Stimulated activated memory B cell treated with anti-CD40 and anti-IgM and Interleukin-4, amounts not matched to agents 10 μg/mL and 1 μg/mL and 100 μg/mL, for 72 hours (primary cell): Measurements from ENCODE around the gene BAZ1A.

Experiments used
- ATAC-seq: fragments of 150-1000 bp; cut with Tn5 transposase; 2 replicates; pipeline ENCODE4 v1.10.0; 2021
- H3K27ac Mint-ChIP-seq: one replicate; pipeline ENCODE4 v1.8.0; 2022; ENCODE audit warnings: mild to moderate bottlenecking, mixed read lengths
- H3K27me3 Mint-ChIP-seq: one replicate; pipeline ENCODE4 v1.8.0; 2022; ENCODE audit warnings: mixed read lengths
- H3K36me3 Mint-ChIP-seq: one replicate; pipeline ENCODE4 v1.8.0; 2022; ENCODE audit warnings: mixed read lengths
- H3K4me1 Mint-ChIP-seq: one replicate; pipeline ENCODE4 v1.8.0; 2022; ENCODE audit warnings: mixed read lengths
- H3K4me3 Mint-ChIP-seq: one replicate; pipeline ENCODE4 v1.8.0; 2022; ENCODE audit warnings: mild to moderate bottlenecking, moderate library complexity, mixed read lengths
- H3K9me3 Mint-ChIP-seq: one replicate; pipeline ENCODE4 v1.8.0; 2022; ENCODE audit warnings: mixed read lengths

The BAZ1A gene

DNA sequence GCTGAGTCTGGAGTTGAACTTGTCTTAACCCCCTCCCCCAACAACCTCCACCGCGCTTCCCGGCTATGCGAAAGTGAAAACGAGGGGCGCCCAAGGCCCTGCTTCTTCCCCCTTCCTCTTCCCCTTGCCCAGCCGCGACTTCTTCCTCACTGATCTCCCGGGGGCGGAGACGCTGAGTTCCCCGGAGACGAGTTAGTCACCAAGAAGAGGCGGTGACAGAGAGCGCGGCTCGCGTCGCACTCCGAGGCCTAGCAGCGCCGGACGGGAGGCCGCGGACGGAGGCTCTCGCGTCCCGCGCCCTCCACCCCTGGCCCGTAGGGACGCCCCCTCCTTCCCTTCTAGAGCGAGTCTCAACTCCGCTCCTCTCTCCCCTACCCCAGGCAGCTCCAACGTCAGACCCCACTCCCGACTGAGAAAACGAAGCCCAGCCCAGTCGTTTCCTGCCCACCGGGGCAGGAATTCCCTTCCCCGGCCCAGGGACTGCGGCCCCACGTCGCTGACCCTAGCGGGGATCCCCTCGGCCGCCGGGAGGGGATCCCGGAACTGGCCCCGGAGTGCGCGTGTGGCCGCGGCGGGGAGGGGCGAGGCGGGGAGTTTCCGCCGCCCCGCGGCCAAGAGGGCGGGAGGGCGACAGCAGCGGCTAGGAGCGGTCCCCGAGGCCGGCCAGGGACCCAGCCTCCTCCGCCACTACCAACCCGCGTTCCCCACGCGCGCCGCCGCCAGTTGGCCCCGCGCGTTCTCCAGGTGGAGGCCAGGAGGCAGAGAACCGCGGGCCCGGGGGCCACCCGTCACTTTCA lies 1.4 kb downstream of the BAZ1A start:
- peak; percentile 89 for ATAC-seq
- Mint-ChIP-seq H3K27me3 (no peaks in the 10 kb centered on the region), H3K9me3 (no peaks in the 10 kb centered on the region), H3K4me1 (peaks cover 26% of the 10 kb centered on the region), H3K27ac (peak overlapping the region; percentile 93), H3K4me3 (peak overlapping the region; percentile 100), H3K36me3 (no peaks in the 10 kb centered on the region)

DNA sequence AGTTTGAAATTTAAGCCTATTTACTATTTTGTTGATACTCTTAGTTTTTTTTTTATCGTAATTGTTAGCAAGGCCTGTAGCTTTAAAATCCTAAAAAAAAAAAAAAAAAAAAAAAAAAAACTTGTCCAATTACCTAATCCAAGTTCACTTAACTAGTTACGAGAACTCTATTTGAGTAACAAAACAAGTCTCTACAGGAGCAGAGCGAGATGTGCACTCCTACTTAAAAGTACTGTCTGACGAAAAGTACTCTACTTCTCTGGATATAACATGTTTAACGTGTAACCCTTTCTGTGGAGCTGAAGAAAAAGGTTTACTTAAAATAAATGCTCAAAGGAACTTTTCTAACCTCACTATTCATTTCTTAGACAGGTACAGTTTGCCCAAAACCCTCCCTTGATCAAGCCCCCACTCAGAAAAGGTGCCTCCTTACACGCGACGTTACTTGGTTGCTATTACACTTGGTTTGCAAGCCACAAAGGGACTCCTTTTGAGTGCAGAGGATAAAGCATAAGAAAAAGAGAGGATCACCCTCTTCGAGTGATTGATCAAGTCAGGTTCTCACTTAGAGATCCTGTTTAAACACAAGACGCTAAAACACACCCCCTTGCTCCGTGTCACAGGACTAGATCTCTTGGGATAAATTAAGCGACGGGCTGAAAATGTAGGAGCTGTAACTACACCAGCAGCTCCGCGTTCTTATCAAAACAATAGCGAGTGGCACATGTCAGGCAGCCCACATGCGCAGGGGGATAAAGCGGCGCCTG lies 2.2 kb downstream of the BAZ1A start:
- H3K4me3 Mint-ChIP-seq: peak overlapping the region; percentile 100
- no peaks in the 10 kb centered on the region for H3K27me3 Mint-ChIP-seq
- ATAC-seq: peak; percentile 1
- peak overlapping the region; percentile 93 for H3K27ac Mint-ChIP-seq
- no peaks in the 10 kb centered on the region for H3K36me3 Mint-ChIP-seq
- peaks cover 32% of the 10 kb centered on the region for H3K4me1 Mint-ChIP-seq
- H3K9me3 Mint-ChIP-seq: no peaks in the 10 kb centered on the region

DNA sequence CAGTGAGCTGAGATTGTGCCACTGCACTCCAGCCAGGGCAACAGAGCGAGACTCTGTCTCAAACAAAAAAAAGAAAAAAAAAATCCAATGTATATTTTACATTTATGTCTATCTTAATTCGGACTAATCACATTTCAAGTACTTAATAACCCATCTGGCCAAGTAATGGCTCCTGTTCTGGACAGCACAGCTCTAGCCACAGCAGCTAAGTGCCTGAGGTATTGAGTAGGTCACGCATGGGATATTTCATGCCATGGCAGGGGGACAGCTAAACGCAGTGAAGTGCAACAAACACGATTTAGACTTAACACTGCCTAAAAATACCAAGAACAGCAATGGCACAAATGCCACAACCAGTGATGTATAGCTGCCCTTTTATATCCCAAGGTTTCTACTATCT lies 8.0 kb downstream of the BAZ1A start:
- H3K27ac Mint-ChIP-seq: peak overlapping the region; percentile 4
- H3K4me3 Mint-ChIP-seq: no peak overlapping the region
- no peaks in the 10 kb centered on the region for H3K9me3 Mint-ChIP-seq
- peaks cover 6% of the 10 kb centered on the region for H3K36me3 Mint-ChIP-seq
- peaks cover 48% of the 10 kb centered on the region for H3K4me1 Mint-ChIP-seq
- H3K27me3 Mint-ChIP-seq: no peaks in the 10 kb centered on the region
- no peak for ATAC-seq

DNA sequence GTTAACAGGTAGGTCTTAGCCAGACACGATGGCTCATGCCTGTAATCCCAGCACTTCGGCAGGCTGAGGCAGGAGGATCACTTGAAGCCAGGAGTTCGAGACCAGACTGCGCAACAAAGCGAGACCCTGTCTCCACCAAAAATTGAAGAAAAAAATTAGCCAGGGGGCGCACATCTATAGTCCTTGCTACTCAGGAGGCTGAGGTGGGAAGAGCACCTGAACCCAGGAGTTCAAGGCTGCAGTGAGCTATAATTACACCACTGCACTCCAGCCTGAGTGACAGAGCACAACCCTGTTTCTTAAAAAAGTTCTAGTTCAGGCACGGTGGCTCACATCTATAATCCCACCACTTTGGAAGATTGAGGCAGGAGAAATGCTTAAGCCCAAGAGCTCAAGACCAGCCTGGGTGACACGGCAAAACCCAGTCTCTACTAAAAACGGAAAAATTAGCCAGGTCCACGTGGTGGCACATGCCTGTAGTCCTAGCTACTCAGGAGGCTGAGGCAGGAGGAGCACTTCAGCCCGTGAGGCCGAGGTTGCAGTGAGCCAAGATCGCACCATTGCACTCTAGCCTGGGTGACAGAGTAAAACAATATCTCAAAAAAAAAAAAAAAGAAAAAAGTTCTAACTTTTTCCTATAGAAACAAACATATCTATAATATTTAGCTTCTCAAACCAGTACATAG lies 9.1 kb downstream of the BAZ1A start:
- Mint-ChIP-seq H3K36me3 (peaks cover 16% of the 10 kb centered on the region), H3K27me3 (no peaks in the 10 kb centered on the region), H3K4me1 (peaks cover 44% of the 10 kb centered on the region), H3K4me3 (no peak overlapping the region), H3K27ac (peak overlapping the region; percentile 75), H3K9me3 (no peaks in the 10 kb centered on the region)
- ATAC-seq: no peak

DNA sequence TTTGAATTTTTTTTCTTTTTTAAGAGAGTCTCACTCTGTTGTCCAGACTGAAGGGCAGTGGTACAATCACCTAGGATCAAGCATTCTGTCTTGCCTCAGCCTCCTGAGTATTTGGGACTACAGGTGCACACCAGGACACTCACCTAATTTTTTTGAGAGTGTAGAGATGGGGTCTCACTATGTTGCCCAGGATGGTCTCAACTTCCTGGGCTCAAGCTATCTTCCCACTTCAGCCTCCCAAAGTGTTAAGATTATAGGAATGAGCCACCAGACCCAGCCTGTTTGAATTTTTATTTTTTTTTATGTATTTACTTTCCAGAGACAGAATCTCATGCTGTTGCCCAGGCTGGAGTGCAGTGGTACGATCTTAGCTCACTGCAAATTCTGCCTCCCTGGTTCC lies 11.3 kb downstream of the BAZ1A start:
- Mint-ChIP-seq H3K36me3 (peaks cover 30% of the 10 kb centered on the region), H3K9me3 (no peaks in the 10 kb centered on the region), H3K27ac (no peak overlapping the region), H3K4me3 (no peak overlapping the region), H3K27me3 (no peaks in the 10 kb centered on the region), H3K4me1 (peaks cover 32% of the 10 kb centered on the region)
- no peak for ATAC-seq

DNA sequence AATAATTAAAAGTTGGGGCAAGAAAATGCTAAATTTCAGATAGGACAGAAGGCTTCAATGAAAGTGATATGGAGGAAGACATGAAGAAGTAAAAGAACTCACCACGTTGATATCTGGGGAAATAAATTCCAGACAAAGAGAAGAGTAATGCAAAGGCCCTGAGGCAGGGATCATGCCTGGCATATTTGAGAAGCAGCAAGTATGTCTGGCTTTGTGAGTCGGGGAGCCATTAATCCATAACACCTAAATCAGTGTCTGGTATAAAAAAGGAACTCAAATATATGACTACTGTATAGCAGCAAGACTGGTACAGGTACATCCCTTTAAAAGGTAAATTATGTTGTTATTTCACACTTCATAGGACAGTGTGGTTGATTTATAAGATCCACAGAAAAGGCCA lies 16.4 kb downstream of the BAZ1A start:
- no peaks in the 10 kb centered on the region for H3K27me3 Mint-ChIP-seq
- H3K9me3 Mint-ChIP-seq: no peaks in the 10 kb centered on the region
- H3K4me3 Mint-ChIP-seq: no peak overlapping the region
- peaks cover 23% of the 10 kb centered on the region for H3K4me1 Mint-ChIP-seq
- ATAC-seq: no peak
- peaks cover 47% of the 10 kb centered on the region for H3K36me3 Mint-ChIP-seq
- H3K27ac Mint-ChIP-seq: no peak overlapping the region

DNA sequence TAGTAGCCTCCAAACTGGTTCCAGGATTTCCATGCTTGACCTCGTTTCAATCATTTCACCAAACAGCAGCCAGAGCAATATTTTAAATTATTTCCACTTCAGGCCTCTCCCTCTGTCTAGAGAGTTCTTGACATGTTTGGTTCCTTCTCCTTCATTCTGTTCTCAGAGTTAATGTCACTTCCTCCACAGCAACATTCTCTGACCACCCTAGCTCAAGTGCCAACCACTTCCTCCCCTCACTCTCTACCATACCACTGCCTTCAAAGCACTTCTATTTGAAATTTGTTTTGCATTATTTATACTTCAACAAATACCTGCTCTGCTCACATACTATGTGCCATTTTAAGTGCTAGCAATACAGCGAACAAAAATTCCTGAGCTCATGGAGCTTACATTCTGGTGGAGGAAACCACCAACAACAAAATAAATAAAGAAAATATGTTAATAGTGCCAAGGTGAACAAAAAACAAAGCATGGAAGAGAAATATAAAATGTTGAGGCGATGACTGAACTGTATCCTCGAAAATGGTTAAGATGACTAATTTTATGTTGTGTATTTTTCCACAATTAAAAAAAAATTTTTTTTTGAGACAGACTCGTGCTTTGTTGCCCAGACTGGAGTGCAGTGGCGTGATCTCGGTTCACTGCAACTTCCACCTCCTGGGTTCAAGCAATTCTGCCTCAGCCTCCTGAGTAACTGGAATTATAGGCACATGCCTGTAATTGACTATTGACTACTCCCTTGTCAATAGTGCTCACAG lies 17.3 kb downstream of the BAZ1A start:
- Mint-ChIP-seq H3K36me3 (peaks cover 56% of the 10 kb centered on the region), H3K4me1 (peaks cover 23% of the 10 kb centered on the region), H3K9me3 (no peaks in the 10 kb centered on the region), H3K27me3 (no peaks in the 10 kb centered on the region), H3K27ac (peak overlapping the region; percentile 61), H3K4me3 (no peak overlapping the region)
- peak; percentile 57 for ATAC-seq

DNA sequence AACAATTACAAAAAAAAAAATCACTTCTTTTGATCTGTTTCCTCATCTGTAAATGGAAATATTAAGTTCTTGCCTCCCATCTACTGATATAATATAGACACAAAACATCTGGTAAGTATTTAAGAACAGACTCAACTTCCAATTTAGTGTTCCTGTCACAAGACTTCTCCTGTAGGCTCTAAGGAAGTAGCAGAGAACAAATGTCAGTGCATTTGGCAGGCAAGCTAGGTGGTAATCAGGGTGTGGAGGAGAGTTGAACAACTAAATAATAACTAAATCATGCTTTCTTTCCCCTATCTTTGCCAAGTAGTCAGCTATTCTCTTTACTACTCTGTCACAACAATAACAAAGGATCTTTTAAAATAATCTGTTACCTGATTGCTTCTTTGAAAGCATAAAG lies 22.1 kb downstream of the BAZ1A start:
- peaks cover 41% of the 10 kb centered on the region for H3K36me3 Mint-ChIP-seq
- H3K27me3 Mint-ChIP-seq: no peaks in the 10 kb centered on the region
- H3K4me3 Mint-ChIP-seq: no peak overlapping the region
- ATAC-seq: no peak
- H3K9me3 Mint-ChIP-seq: no peaks in the 10 kb centered on the region
- H3K27ac Mint-ChIP-seq: no peak overlapping the region
- peaks cover 17% of the 10 kb centered on the region for H3K4me1 Mint-ChIP-seq

DNA sequence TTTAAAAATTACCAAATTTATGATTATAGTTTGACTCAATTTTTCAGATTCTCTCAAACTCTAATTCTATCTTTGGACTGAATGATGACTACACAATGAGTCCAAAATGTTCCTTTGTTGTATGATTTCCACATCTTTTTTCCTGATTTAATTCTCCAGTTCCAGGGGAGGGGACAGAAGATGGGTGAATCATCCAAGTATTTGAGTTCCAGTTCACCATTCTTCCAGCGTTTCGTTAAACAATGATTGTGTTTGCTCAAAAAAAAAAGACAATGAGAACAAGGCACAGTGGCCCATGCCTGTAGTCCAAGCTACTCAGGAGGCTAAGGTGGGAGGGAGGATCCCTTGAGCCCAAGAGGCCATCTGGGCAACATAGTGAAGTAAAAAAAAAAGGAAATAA lies 23.8 kb downstream of the BAZ1A start:
- no peak for ATAC-seq
- Mint-ChIP-seq H3K27me3 (no peaks in the 10 kb centered on the region), H3K36me3 (peaks cover 39% of the 10 kb centered on the region), H3K9me3 (no peaks in the 10 kb centered on the region), H3K27ac (no peak overlapping the region), H3K4me3 (no peak overlapping the region), H3K4me1 (peaks cover 7% of the 10 kb centered on the region)

DNA sequence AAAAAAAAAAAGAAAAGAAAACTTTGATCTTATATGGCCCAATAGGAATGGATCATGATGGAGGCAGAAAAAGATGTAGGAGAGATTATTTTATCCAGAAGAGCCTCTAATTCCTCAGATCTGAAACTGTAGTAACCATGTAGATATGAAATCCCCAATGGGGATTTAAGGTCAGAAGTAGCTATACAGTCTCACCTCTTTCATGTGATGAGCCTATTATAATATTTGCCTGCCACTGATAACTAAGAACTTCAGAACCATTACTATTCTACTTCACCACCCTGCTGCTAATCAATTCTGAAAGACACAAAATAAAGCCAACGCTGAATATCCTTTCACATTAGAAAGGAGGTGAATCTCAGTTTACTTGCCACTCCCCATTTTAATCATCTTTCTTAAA lies 29.3 kb downstream of the BAZ1A start:
- Mint-ChIP-seq H3K27ac (no peak overlapping the region), H3K27me3 (no peaks in the 10 kb centered on the region), H3K9me3 (no peaks in the 10 kb centered on the region), H3K36me3 (peaks cover 40% of the 10 kb centered on the region), H3K4me3 (no peak overlapping the region), H3K4me1 (peaks cover 14% of the 10 kb centered on the region)
- ATAC-seq: no peak

DNA sequence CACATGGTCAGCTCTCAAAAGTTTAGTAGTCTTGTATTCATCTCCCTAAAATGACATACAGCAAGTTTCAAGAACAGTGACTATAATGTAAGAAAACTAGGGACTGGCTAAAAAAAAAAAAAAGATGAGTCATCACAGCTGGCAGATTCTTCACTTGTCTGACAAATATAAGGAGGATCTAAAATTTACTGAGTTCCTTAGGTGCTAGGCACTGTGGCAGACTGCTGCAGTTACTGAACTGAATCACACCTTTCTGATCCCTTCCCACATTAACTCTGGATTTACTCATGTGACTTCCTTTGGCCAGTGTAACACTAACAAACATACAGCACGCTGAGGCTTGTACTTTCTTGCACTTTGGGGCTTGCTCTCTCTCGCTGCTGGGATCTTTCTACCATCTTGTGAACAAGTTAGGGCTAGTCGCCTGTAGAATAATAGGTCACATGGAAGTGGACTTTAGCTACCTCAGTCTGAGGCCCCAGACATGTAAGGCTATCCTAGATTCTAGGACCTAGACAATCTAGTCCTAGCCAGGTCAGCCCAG lies 32.1 kb downstream of the BAZ1A start:
- H3K4me3 Mint-ChIP-seq: no peak overlapping the region
- peaks cover 34% of the 10 kb centered on the region for H3K36me3 Mint-ChIP-seq
- no peak for ATAC-seq
- peak overlapping the region; percentile 40 for H3K27ac Mint-ChIP-seq
- no peaks in the 10 kb centered on the region for H3K9me3 Mint-ChIP-seq
- peaks cover 14% of the 10 kb centered on the region for H3K4me1 Mint-ChIP-seq
- H3K27me3 Mint-ChIP-seq: no peaks in the 10 kb centered on the region

DNA sequence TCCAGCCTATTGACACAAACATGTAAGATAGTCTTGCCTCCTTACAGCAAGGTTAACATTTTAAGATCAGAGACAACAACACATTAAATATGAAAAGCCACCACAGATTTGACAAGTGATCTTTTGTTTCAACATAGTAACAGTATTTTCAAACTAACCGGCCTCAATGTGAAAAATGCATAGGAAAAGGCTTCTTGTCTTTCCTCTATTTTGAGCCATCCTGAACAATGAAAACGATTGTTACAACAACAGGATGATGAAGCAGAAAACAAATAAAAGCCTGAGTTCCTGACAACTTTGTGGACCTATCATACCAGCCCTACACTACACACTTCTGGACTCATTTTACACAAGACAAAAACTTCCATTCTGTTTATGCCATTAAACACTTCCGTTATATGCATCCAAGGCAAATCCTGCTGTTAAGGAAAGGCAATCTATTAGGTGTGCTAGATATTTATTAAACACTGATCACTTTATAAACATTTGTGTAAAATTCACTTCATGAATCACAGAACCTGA lies 37.3 kb downstream of the BAZ1A start:
- H3K4me3 Mint-ChIP-seq: no peak overlapping the region
- no peaks in the 10 kb centered on the region for H3K27me3 Mint-ChIP-seq
- no peak overlapping the region for H3K27ac Mint-ChIP-seq
- peaks cover 15% of the 10 kb centered on the region for H3K36me3 Mint-ChIP-seq
- no peaks in the 10 kb centered on the region for H3K9me3 Mint-ChIP-seq
- no peak for ATAC-seq
- peaks cover 28% of the 10 kb centered on the region for H3K4me1 Mint-ChIP-seq

DNA sequence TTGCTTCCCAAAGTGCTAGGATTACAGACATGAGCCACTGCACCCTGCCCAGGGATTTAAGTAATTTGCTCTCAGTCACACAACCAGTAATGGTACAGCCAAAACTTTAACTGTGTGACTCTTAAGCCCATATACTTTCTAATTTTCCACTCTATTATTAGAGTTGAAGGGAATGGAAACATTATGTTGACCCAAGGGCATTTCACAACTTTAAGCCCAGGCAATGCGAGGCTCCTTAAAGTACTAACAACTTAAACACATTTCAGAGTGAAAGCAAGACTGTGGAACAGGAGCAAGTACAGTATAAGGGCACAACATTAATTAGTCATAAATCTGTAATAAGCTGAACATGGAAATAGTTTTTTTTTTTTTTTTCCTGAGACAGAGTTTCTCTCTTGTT lies 39.8 kb downstream of the BAZ1A start:
- H3K27me3 Mint-ChIP-seq: no peaks in the 10 kb centered on the region
- H3K36me3 Mint-ChIP-seq: peaks cover 11% of the 10 kb centered on the region
- no peak overlapping the region for H3K4me3 Mint-ChIP-seq
- H3K9me3 Mint-ChIP-seq: no peaks in the 10 kb centered on the region
- H3K4me1 Mint-ChIP-seq: peaks cover 38% of the 10 kb centered on the region
- no peak overlapping the region for H3K27ac Mint-ChIP-seq
- ATAC-seq: no peak

DNA sequence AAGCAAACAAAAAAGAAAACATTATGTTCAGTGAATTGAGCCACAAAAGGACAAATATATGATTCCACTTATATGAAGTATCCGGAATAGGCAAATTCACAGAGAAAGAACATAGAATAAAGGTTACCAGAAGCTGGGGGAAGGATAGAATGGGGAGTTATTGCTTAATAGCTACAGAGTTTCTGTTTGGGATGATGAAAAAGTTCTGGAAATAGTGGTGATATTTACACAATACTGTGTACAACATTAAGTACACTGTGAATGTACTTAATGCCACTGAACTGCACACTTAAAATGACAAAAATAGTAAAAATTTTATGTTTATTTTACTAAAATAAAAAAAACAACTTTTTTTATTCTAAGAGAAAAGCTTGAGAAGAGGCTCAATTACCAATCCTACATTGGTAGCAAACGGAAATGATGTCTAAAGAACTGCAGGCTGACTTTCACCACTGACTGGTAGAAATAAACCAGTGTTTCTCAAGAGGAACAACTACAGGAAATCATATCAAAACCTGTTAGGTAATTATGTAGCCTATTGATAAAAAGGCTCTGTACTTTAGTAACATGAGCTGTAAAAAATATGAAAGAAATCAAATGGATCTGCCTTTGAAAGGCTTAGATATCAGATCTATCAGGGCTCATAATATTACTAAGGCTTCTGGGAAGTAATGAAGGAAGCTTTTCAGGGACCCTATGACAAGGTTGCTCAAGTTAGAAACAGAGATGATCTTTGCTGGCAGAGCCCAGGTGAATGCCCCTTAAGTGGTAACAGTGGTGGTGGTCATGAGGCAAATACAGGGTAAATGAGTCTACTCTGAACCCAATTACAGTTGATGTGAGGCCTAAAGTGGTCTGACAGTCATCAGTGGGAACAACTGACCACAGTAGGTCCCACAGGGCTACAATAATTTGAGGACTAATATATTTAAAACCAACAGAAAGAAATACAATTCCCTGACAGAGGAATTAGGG lies 41.3 kb downstream of the BAZ1A start:
- no peak for ATAC-seq

More for the DNA sequence above, 41.3 kb downstream of the BAZ1A start:
- Mint-ChIP-seq H3K36me3 (peaks cover 21% of the 10 kb centered on the region), H3K9me3 (no peaks in the 10 kb centered on the region), H3K4me1 (peaks cover 45% of the 10 kb centered on the region), H3K27ac (peak overlapping the region; percentile 7), H3K27me3 (no peaks in the 10 kb centered on the region), H3K4me3 (no peak overlapping the region)
